Spleen (tissue), 7 donors: ENCODE results near the gene TK1.

ENCODE experiments used
- POLR2A ChIP-seq, 3 donors: fragments of 450-650 bp; IDR thresholded peaks; one replicate each; pipeline ENCODE4 v1.5.1; 2017; ENCODE audit warnings: antibody characterized with exemption in 3 of 3, mild to moderate bottlenecking in 1 of 3
- POLR2AphosphoS5 ChIP-seq, 3 donors: sonication (generic); formaldehyde crosslinking; IDR thresholded peaks; one replicate each; pipeline ENCODE4 v1.5.1; 2017; ENCODE audit warnings: antibody characterized with exemption in 3 of 3
- TF ChIP-seq, protein P1 (sequence below), 11 experiments: fragments of 200-600 bp in 7 of 11; fragments of 450-650 bp in 4 of 11; sonication (generic) in 4 of 11; IDR thresholded peaks in 8 of 11; conservative IDR thresholded peaks in 3 of 11; 1 replicate in 7 of 11; 2 replicates in 4 of 11; pipeline versions ENCODE4 v1.4.0 to v1.8.0; 2016 to 2021; ENCODE audit warnings: antibody characterized with exemption in 11 of 11, inconsistent platforms in 4 of 11, mild to moderate bottlenecking in 1 of 11
- donor health status: DM: no; HTN: no; CAD: no; lungs with moderate emphysema.
- donor health status: DM: no; HTN: no; CAD: no.
- donor health status: DM: no; HTN: no; CAD: no.

DNA sequence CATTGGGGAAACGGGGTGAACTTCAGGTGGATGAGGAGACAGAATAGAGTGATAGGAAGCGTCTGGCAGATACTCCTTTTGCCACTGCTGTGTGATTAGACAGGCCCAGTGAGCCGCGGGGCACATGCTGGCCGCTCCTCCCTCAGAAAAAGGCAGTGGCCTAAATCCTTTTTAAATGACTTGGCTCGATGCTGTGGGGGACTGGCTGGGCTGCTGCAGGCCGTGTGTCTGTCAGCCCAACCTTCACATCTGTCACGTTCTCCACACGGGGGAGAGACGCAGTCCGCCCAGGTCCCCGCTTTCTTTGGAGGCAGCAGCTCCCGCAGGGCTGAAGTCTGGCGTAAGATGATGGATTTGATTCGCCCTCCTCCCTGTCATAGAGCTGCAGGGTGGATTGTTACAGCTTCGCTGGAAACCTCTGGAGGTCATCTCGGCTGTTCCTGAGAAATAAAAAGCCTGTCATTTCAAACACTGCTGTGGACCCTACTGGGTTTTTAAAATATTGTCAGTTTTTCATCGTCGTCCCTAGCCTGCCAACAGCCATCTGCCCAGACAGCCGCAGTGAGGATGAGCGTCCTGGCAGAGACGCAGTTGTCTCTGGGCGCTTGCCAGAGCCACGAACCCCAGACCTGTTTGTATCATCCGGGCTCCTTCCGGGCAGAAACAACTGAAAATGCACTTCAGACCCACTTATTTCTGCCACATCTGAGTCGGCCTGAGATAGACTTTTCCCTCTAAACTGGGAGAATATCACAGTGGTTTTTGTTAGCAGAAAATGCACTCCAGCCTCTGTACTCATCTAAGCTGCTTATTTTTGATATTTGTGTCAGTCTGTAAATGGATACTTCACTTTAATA is 37.6 kb upstream of the TK1 start:
- TF ChIP-seq, protein P1, sequence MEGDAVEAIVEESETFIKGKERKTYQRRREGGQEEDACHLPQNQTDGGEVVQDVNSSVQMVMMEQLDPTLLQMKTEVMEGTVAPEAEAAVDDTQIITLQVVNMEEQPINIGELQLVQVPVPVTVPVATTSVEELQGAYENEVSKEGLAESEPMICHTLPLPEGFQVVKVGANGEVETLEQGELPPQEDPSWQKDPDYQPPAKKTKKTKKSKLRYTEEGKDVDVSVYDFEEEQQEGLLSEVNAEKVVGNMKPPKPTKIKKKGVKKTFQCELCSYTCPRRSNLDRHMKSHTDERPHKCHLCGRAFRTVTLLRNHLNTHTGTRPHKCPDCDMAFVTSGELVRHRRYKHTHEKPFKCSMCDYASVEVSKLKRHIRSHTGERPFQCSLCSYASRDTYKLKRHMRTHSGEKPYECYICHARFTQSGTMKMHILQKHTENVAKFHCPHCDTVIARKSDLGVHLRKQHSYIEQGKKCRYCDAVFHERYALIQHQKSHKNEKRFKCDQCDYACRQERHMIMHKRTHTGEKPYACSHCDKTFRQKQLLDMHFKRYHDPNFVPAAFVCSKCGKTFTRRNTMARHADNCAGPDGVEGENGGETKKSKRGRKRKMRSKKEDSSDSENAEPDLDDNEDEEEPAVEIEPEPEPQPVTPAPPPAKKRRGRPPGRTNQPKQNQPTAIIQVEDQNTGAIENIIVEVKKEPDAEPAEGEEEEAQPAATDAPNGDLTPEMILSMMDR (IDR thresholded peaks at IDR 0.05 in 8 of 11, conservative IDR thresholded peaks at IDR 0.05 in 3 of 11) = no peak
- TF ChIP-seq POLR2AphosphoS5 (IDR thresholded peaks at IDR 0.05) (no peak), POLR2A (IDR thresholded peaks at IDR 0.05) (no peak)
